ENCODE results near the gene TMPRSS13.

Gene TMPRSS13

DNA sequence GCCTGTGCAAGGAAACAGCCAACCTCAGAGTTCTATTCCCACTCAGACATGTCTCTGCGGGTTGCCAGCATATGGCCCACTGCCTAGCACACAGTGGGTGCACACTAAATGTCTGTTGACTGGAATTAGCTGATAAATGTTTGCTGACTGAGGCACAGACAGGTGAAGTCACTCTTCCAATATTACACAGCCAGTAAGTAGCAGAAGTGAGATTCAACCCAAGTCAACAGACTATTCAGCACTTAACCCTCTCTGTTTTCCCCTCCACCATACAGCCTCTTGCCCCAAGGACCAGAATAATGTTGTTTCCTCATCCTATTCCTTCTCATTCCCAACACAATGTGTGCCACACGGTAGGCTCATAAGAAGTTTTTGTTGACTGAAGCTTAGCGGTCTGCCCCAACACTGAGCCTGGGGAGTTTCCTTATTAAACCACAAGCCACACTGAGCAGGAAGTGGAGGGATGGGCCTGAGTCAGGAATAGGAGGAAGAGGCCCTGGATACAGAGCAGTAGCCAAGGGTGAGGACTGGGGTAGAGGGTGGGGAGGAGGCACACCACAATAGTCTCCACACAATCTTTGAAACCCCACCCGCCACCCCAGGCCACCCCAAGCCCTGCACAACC is 41.3 kb upstream of the TMPRSS13 start:
- DNase-seq, result peak in 2 of 3 donors; percentile 27 to 30
- H3K4me1 ChIP-seq (ENCODE audit: control insufficient read depth, insufficient read depth, low read length, poor library complexity, severe bottlenecking), result peaks cover 38% of the 10 kb centered on the region
- no peaks in the 10 kb centered on the region for H3K36me3 ChIP-seq (ENCODE audit: control insufficient read depth, insufficient read depth, low read length)
- H3K9me3 ChIP-seq (ENCODE audit: control insufficient read depth, low read length), result no peaks in the 10 kb centered on the region
- peak overlapping the region; percentile 28 for H3K27ac ChIP-seq (ENCODE audit: insufficient read depth, low read length, poor library complexity, severe bottlenecking)
- no peaks in the 10 kb centered on the region for H3K27me3 ChIP-seq (replicated peaks; ENCODE audit: control insufficient read depth, insufficient read depth, low read length, poor library complexity, severe bottlenecking)
- no peak overlapping the region for H3K4me3 ChIP-seq (ENCODE audit: insufficient read depth, low read depth, low read length, poor library complexity, severe bottlenecking)

DNA sequence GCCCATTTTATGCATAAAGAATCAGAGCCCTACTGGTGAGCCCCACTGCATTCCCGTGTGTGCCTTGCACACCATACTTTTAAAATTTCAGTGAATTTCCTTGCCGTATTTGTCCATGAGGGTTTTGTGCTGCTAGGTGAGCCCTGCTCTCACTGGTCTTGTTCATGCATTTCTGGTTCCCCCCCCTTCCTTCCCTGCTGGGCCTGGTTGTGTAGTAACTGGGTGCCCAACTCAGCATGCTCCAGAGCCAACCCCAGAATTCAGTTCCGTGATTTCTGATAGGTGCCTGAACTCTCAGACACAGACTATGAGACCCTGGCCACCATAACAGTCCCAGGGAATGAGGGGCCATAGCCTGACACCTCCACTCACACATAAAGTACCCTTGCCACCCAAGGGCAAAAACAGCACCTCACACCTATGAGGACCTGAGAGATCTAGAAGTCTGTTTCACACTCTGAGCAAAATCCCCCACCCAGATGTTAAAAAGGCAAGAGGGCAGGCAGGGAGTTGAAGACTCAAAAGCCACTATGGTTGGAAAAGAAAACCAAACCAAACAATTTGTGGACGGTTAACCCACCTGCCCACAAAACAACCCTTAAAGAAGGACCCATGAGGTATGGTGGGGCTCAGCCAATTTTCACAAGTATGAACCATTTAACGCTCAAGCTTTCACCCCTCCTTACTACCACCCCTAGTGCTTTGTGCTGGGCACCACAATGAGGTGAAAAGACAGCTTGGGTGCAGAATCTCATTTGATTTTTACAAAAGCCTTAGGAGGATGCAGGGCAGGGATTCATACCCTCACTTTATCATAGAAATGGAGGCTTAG is 40.2 kb upstream of the TMPRSS13 start:
- Histone ChIP-seq H3K4me1 (ENCODE audit: control insufficient read depth, insufficient read depth, low read length, poor library complexity, severe bottlenecking) (peaks cover 38% of the 10 kb centered on the region), H3K27ac (ENCODE audit: insufficient read depth, low read length, poor library complexity, severe bottlenecking) (no peak overlapping the region), H3K27me3 (replicated peaks; ENCODE audit: control insufficient read depth, insufficient read depth, low read length, poor library complexity, severe bottlenecking) (no peaks in the 10 kb centered on the region), H3K9me3 (ENCODE audit: control insufficient read depth, low read length) (no peaks in the 10 kb centered on the region), H3K36me3 (ENCODE audit: control insufficient read depth, insufficient read depth, low read length) (no peaks in the 10 kb centered on the region), H3K4me3 (ENCODE audit: insufficient read depth, low read depth, low read length, poor library complexity, severe bottlenecking) (no peak overlapping the region)
- DNase-seq, result no peak

DNA sequence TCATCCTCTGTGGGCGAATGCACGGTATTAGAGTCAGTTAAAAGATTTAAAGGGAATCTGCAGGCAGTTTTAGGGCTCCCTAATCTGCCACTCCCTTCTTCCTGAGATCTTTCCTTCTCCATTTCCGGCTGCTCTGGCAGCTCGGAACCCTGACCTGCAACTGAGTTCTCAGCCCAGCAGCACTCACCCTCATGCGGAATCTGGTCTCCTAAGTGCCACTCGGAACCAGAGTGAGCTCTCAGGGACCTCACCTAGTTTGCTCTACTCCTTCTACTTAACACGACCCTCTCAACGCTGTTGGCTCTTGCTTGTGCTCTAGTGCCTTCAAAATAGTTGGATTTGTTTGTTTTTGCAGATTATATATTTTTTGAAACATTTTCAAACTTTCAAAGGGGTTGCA is 37.7 kb upstream of the TMPRSS13 start:
- no peak for DNase-seq
- no peaks in the 10 kb centered on the region for H3K9me3 ChIP-seq (ENCODE audit: control insufficient read depth, low read length)
- H3K36me3 ChIP-seq (ENCODE audit: control insufficient read depth, insufficient read depth, low read length), result no peaks in the 10 kb centered on the region
- peaks cover 22% of the 10 kb centered on the region for H3K4me1 ChIP-seq (ENCODE audit: control insufficient read depth, insufficient read depth, low read length, poor library complexity, severe bottlenecking)
- no peaks in the 10 kb centered on the region for H3K27me3 ChIP-seq (replicated peaks; ENCODE audit: control insufficient read depth, insufficient read depth, low read length, poor library complexity, severe bottlenecking)
- no peak overlapping the region for H3K4me3 ChIP-seq (ENCODE audit: insufficient read depth, low read depth, low read length, poor library complexity, severe bottlenecking)
- no peak overlapping the region for H3K27ac ChIP-seq (ENCODE audit: insufficient read depth, low read length, poor library complexity, severe bottlenecking)

DNA sequence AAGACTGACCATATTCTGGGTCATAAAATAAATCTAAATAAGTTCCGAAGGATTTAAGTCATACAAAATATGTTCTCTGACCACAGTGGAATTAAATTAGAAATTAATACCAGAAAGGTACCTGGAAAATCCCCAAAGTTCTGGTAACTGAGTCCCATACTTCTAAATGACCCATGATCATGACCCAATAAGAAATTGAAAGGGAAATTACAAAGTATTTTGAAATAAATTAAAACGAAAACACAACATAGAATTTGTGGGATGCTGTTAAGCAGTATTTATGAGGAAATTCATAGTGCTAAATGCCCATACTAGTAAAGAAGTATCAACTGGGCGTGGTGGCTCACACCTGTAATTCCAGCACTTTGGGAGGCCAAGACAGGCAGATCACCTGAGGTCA is 33.6 kb upstream of the TMPRSS13 start:
- H3K4me3 ChIP-seq (ENCODE audit: insufficient read depth, low read depth, low read length, poor library complexity, severe bottlenecking), result no peak overlapping the region
- no peak overlapping the region for H3K27ac ChIP-seq (ENCODE audit: insufficient read depth, low read length, poor library complexity, severe bottlenecking)
- H3K9me3 ChIP-seq (ENCODE audit: control insufficient read depth, low read length), result peaks cover 5% of the 10 kb centered on the region
- DNase-seq, result no peak
- no peaks in the 10 kb centered on the region for H3K27me3 ChIP-seq (replicated peaks; ENCODE audit: control insufficient read depth, insufficient read depth, low read length, poor library complexity, severe bottlenecking)
- no peaks in the 10 kb centered on the region for H3K36me3 ChIP-seq (ENCODE audit: control insufficient read depth, insufficient read depth, low read length)
- no peaks in the 10 kb centered on the region for H3K4me1 ChIP-seq (ENCODE audit: control insufficient read depth, insufficient read depth, low read length, poor library complexity, severe bottlenecking)

DNA sequence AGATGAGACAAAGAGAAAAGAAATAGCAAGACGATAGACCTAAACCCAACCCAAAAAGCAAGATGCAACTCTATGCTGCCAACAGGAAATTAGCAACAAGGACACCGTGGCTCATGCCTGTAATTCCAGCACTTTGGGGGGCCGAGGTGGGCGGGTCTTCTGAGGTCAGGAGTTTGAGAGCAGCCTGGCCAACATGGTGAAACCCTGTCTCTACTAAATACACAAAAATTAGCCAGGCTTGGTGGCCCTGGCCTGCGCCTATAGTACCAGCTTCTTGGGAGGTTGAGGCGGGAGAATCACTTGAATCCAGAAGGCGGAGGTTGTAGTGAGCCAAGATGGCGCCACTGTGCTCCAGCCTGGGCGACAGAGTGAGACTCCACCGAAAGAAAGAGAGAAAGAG is 32.7 kb upstream of the TMPRSS13 start:
- H3K27me3 ChIP-seq (replicated peaks; ENCODE audit: control insufficient read depth, insufficient read depth, low read length, poor library complexity, severe bottlenecking), result no peaks in the 10 kb centered on the region
- no peaks in the 10 kb centered on the region for H3K36me3 ChIP-seq (ENCODE audit: control insufficient read depth, insufficient read depth, low read length)
- DNase-seq, result no peak
- H3K4me1 ChIP-seq (ENCODE audit: control insufficient read depth, insufficient read depth, low read length, poor library complexity, severe bottlenecking), result no peaks in the 10 kb centered on the region
- peaks cover 5% of the 10 kb centered on the region for H3K9me3 ChIP-seq (ENCODE audit: control insufficient read depth, low read length)
- H3K4me3 ChIP-seq (ENCODE audit: insufficient read depth, low read depth, low read length, poor library complexity, severe bottlenecking), result no peak overlapping the region
- no peak overlapping the region for H3K27ac ChIP-seq (ENCODE audit: insufficient read depth, low read length, poor library complexity, severe bottlenecking)

DNA sequence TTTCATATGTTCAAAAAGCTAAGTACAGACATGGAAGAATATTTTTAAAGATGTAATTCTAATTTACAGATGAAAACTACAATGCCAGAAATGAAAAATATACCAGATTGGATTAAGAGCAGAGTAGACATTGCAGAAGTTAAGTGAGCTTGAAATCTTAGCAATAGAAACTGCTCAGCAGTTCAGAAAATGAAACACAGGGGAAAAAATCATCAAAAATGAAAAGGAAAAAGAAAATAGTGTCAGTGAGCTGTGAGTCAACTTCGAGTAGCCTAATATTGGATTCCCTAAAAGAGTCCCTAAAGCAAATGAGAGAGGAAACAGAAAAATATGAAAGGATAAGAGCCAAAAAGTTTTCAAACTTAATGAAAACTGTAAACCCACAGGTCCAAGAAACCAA is 31.2 kb upstream of the TMPRSS13 start:
- Histone ChIP-seq H3K9me3 (ENCODE audit: control insufficient read depth, low read length) (peaks cover 5% of the 10 kb centered on the region), H3K4me3 (ENCODE audit: insufficient read depth, low read depth, low read length, poor library complexity, severe bottlenecking) (no peak overlapping the region), H3K36me3 (ENCODE audit: control insufficient read depth, insufficient read depth, low read length) (no peaks in the 10 kb centered on the region), H3K27ac (ENCODE audit: insufficient read depth, low read length, poor library complexity, severe bottlenecking) (no peak overlapping the region), H3K27me3 (replicated peaks; ENCODE audit: control insufficient read depth, insufficient read depth, low read length, poor library complexity, severe bottlenecking) (no peaks in the 10 kb centered on the region), H3K4me1 (ENCODE audit: control insufficient read depth, insufficient read depth, low read length, poor library complexity, severe bottlenecking) (no peaks in the 10 kb centered on the region)
- no peak for DNase-seq

DNA sequence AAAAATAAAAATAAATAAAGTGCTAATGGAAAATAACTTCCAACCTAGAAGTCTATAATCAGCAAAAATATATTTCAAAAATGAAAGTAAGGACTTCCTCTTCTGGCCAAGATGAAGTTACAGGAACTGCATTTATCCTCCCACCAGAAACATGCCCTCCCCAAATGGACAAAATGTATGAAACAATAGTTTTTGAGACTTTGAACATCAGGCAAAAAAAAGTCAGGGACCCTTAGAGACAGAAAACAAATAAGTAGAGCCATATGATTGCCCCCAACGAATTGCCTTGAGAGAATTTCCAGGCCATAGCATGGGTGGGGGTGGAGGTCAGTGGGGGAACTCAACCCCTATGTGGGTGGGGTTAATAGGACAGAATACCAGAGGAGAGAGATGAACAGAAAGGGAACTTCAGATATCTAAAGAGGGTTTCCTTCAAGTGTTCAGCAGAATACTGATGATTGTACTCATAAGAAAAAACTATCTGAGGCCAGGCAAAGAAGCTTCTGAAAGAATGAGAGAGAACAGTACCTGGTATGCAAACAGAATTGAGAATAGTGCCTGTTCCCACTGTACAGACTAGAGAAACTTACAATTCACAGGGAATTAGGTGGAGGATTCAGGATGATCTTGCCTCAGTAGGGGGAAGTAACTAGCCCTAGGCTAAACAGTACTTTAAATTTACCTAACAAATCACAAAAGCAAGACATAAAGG is 30.4 kb upstream of the TMPRSS13 start:
- H3K27ac ChIP-seq (ENCODE audit: insufficient read depth, low read length, poor library complexity, severe bottlenecking), result no peak overlapping the region
- H3K36me3 ChIP-seq (ENCODE audit: control insufficient read depth, insufficient read depth, low read length), result no peaks in the 10 kb centered on the region
- no peak overlapping the region for H3K4me3 ChIP-seq (ENCODE audit: insufficient read depth, low read depth, low read length, poor library complexity, severe bottlenecking)
- H3K9me3 ChIP-seq (ENCODE audit: control insufficient read depth, low read length), result peaks cover 5% of the 10 kb centered on the region
- H3K4me1 ChIP-seq (ENCODE audit: control insufficient read depth, insufficient read depth, low read length, poor library complexity, severe bottlenecking), result no peaks in the 10 kb centered on the region
- DNase-seq, result no peak
- no peaks in the 10 kb centered on the region for H3K27me3 ChIP-seq (replicated peaks; ENCODE audit: control insufficient read depth, insufficient read depth, low read length, poor library complexity, severe bottlenecking)

DNA sequence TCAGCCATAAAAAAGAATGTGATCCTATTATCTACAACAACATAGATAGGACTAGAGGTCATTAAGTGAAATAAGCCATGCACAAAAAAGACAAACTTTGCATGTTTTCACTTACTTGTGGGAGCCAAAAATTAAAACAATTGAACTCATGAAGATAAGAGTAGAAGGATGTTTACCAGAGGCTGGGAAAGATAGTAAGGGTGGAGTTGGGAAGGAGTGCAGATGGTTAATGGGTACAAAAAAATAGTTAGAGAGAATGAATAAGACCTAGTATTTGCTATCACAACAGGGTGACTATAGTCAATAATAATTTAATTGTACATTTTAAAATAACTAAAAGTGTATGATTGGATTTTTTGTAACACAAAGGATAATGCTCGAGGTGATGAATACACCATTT is 29.7 kb upstream of the TMPRSS13 start:
- Histone ChIP-seq H3K36me3 (ENCODE audit: control insufficient read depth, insufficient read depth, low read length) (no peaks in the 10 kb centered on the region), H3K27ac (ENCODE audit: insufficient read depth, low read length, poor library complexity, severe bottlenecking) (no peak overlapping the region), H3K4me1 (ENCODE audit: control insufficient read depth, insufficient read depth, low read length, poor library complexity, severe bottlenecking) (peaks cover 4% of the 10 kb centered on the region), H3K4me3 (ENCODE audit: insufficient read depth, low read depth, low read length, poor library complexity, severe bottlenecking) (no peak overlapping the region), H3K9me3 (ENCODE audit: control insufficient read depth, low read length) (peaks cover 5% of the 10 kb centered on the region), H3K27me3 (replicated peaks; ENCODE audit: control insufficient read depth, insufficient read depth, low read length, poor library complexity, severe bottlenecking) (no peaks in the 10 kb centered on the region)
- no peak for DNase-seq

DNA sequence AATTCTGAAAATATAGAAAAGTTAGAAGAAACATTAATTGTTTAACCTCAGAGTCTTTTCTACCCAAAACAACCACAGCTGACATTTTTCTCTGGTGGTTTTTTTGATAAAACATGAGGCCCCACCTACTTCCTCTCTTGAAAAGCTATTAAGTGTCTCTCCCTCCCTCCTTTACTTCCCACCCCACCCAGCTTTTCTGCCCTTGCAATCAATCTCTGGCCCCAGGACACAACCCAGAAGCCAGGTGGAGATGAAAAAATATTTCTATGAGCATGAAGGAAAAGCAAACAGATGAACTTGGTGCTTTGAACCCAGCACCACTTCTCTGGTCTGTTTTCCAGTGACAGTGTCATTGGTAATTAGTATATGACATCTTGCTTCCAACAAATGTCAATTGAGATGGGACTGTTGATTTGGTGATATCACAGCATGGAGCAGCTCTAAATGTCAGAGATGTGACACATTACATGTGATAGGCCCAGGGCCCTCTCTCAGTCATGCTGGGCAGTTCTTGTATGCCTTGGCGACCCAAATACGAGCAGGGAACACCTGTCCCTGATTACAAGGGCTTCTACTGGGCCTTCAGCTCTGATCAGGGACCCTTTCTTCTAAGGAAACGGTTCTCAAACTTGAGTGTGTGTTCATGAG is 23.9 kb upstream of the TMPRSS13 start:
- no peak for DNase-seq
- Histone ChIP-seq H3K4me3 (ENCODE audit: insufficient read depth, low read depth, low read length, poor library complexity, severe bottlenecking) (no peak overlapping the region), H3K27ac (ENCODE audit: insufficient read depth, low read length, poor library complexity, severe bottlenecking) (peak overlapping the region; percentile 71), H3K4me1 (ENCODE audit: control insufficient read depth, insufficient read depth, low read length, poor library complexity, severe bottlenecking) (peaks cover 58% of the 10 kb centered on the region), H3K27me3 (replicated peaks; ENCODE audit: control insufficient read depth, insufficient read depth, low read length, poor library complexity, severe bottlenecking) (no peaks in the 10 kb centered on the region), H3K36me3 (ENCODE audit: control insufficient read depth, insufficient read depth, low read length) (no peaks in the 10 kb centered on the region), H3K9me3 (ENCODE audit: control insufficient read depth, low read length) (no peaks in the 10 kb centered on the region)

All from effector memory CD4-positive, alpha-beta T cell (primary cell).